ENCODE results near the gene TARP.
"Not testable (repeated sequence)": the region's sequence is repeated elsewhere in the genome, so short reads cannot be mapped to it uniquely, and the experiment has no call there.

The TARP gene

DNA sequence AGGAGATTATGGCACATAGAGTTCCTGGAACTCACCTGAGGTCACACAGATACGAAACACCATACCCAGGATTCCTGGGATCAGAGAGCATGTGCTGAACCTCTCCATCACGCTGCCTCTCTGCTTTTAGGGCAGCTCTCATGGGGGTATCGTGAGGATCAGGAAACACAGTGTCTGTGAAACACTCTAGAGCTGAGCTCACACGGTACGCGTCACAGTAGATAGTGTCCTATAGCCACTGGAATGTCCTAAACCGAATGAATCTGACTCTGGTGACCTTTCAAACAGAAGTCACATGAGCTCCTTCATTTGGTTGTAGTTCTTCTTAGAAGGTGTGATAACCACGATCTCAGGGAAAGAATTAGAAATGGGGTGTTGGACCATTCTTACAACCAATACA lies 14.3 kb downstream of the TARP start:
- DNase-seq: not testable (repeated sequence)

DNA sequence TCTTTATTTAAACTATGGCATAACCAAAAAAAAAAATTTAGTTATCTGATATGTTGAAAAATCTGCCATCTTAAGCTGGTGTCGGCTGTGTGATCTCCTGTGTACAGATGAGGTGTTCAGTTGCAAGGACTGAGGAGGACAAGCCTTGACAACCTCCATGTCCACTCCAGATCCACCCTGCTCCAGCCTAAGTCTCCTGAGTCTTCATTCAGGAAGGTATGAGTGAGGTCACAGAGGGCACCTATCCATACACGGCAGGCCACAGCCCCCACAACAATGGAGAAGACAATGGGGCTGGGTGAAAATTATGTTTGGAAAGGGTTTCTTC lies 16.1 kb downstream of the TARP start:
- no peak for DNase-seq

DNA sequence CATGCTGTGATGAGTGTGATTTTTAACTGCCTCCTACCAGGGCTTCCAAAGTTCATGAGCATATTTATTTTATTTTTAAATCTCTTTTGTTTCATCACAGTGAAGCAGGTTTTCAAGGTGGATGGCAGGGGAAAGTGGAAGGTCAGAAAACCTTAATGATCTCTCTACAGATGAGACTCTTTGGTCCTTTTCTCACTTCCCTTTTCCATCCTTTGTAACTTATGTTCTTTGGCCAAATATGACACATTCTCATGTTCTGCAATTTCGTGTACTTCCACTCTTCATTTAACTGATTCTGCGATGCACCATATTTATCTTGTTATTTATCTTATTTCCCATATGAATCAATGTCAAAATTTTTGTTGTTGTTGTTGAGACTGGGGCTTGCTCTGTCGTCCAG lies 23.6 kb downstream of the TARP start:
- DNase-seq: not testable (repeated sequence)

DNA sequence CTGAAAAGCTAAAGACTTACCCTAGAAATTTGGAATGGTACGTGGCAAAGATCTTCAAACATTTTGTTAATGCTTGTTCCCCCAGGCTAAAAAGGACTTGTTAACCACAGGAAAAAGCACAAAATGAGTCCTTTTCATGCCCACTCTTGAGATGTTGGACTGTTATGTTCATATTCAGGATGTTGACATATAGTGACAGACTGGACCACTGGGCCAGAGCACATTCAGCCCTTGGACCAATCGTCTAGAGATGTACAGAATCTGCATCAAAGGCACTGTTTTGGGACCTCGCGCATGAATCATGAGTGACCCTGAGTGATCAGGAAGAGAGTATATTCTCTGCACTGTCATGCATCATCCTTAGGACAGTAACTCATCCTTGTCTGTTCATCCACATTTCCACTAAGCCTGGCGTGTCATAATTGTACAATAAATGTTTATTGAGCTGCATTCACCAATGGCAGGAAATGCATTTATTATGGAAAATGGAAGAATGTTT lies 25.3 kb downstream of the TARP start:
- DNase-seq: no peak

DNA sequence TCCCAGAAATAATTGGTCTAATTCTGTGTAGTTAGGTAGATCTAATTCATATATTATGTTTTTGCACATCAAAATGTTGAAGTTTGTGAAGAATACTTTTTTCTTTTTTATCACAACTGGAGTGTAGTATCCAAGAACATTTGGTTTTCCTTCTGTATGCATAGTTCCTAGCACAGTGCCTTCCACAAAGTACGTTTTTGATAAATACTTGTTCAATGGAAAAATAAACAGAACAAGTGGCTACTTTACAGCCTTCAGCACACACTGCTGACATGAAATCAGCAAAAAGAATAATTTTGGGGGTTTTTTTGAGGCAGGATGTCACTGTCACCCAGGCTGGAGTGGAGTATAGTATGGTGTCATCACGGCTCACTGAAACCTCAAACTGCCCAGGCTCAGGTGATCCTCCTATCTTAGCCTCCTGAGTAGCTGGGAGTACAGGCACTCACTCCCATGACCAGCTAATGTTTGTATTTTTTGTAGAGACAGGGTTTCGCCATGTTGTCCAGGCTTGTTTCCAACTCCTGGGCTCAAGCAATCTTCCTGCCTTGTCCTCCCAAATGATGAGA lies 27.9 kb downstream of the TARP start:
- DNase-seq: no peak

DNA sequence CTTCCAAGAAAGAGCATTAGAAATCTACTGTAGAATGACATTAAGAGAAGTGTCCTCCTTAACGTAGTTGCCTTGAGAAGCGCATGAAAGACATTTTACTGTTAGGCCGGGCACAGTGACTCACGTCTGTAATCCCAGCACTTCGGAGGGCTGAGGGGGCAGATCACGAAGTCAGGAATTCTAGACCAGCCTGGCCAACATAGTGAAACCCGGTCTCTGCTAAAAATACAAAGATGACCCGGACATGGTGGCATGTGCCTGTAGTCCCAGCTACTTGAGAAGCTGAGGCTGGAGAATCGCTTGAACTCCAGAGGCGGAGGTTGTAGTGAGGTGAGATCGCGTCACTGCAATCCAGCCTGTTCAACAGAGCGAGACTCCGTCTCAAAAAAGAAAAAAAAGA lies 28.9 kb downstream of the TARP start:
- no peak for DNase-seq

DNA sequence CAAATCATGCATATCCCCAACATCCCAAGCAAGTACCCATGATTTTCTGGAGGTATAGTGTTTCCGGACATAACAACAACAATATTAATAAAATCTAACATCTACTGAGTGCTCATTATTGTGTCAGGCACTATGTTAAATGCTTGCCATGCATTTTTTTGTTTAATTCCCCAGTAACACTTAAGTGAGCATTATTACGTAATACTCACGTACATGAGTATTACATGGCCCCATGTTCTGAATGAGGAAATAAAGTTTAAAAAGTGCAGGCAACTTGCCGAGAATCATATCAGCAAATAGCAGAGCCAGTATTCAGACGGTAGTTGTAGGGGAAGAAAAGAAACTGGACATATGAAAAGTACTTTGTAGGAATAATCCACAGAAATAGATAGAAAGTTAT lies 30.1 kb downstream of the TARP start:
- not testable (repeated sequence) for DNase-seq

DNA sequence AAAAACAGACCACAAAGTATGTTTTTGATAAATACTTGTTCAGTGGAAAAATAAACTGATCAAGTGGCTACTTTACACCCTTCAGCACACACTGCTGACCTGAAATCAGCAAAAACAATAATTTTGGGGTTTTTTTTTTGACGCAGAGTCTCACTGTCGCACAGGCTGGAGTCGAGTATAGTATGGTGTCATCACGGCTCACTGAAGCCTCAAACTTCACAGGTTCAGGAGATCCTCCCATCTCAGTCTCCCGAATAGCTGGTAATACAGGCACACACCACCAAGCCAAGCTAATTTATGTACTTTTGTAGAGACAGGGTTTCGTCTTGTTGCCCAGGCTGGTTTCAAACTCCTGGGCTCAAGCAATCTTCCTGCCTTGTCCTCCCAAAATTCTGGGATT lies 30.6 kb downstream of the TARP start:
- no peak for DNase-seq

DNA sequence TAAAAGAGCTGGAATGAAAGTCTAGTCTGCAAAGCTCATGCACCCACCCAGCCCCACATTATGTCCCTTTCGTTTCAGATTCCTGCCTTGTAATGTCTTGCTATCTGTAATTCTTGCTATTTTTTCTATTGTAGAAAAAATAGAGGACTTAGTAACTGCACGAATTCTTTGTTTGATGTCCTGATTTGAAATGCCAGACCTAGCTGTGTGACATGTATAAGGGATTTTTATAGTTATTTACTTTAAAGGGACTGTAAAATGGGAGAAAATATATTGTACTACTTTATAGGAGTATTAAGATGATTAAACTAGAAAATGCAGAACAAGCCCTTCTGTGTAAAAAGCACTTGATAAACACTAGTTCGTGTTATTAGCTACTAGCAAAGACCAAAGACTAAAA lies 32.4 kb downstream of the TARP start:
- DNase-seq: no peak

DNA sequence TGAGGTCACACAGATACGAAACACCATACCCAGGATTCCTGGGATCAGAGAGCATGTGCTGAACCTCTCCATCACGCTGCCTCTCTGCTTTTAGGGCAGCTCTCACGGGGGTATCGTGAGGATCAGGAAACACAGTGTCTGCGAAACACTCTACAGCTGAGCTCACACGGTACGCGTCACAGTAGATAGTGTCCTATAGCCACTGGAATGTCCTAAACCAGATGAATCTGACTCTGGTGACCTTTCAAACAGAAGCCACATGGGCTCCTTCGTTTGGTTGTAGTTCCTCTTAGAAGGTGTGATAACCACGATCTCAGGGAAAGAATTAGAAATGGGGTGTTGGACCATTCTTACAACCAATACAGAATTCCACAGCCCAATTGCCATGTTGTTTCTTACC lies 34.3 kb downstream of the TARP start:
- not testable (repeated sequence) for DNase-seq

DNA sequence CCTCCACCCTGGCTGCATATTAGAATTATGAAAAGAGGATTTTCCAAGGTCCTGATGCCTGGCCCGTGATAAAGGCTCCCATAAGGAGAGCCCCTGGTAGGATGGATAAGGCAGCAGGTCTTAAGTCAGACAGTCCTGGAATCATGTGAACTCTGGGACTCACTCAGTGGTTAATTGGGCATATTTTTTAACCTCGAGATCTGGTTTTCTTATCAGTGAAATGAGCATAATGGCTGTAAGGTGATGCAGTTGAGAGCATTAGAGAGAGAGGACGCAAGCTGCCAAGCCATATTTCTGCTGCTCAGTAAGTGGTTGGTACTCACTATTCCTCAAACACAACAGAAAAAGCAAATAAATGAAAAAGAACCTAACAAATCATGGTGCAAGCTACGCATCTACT lies 37.8 kb downstream of the TARP start:
- no peak for DNase-seq

DNA sequence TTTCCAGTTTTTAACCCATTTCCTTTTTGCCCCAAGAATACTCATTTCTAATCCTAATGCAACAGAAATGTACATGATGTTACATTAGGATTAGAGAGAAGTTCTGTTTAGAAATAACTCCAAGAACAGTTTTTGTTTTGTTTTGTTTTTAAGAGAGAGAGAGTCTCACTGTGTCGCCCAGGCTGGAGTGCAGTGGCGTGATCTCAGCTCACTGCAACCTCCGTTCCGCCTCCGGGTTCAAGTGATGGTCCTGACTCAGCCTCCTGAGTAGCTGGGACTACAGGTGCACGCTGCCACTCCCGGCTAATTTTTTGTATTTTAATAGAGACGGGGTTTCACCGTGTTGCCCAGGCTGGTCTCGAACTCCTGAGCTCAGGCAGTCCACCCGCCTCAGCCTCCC lies 38.7 kb downstream of the TARP start:
- DNase-seq: not testable (repeated sequence)

DNA sequence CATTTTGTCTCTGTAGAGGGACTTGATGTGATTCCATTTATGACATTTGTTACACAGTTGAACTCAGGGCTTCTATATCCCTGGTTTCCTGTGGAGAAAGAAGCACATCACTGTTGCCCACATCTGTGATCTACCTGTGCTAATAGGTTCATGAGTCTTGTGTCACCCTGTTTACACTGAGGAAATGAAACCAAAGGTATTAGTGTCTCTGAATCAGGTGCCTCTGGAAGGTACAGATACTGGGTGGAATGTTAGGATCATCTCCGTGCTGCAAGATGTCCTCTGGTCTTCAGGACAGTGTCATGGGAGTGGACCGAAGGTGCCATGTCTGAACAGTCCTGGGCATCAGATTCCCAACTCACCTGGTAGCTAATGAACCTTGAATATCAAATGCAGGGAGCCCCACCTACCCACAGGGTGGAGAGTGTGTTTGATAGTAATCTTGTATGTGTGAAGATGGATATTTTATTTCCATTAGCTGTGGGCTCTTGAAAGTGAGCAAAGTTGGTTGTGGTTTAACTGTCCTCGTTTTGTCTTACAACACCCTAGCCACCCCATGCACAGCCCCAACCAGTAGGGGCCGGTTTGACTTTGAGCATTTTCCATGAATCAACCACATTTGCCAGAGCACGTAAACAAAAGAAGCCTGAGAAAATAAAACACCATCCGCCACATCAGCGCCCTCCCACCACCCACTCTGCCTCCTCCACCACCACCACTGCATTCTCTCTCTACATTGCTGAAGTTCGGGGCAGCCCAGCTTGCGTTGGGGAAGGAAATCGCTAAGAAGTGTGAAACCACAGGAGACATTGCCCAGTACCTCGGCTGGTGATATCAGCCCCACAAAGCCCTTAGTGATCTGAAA lies 40.7 kb downstream of the TARP start:
- peak; percentile 59 for DNase-seq

DNA sequence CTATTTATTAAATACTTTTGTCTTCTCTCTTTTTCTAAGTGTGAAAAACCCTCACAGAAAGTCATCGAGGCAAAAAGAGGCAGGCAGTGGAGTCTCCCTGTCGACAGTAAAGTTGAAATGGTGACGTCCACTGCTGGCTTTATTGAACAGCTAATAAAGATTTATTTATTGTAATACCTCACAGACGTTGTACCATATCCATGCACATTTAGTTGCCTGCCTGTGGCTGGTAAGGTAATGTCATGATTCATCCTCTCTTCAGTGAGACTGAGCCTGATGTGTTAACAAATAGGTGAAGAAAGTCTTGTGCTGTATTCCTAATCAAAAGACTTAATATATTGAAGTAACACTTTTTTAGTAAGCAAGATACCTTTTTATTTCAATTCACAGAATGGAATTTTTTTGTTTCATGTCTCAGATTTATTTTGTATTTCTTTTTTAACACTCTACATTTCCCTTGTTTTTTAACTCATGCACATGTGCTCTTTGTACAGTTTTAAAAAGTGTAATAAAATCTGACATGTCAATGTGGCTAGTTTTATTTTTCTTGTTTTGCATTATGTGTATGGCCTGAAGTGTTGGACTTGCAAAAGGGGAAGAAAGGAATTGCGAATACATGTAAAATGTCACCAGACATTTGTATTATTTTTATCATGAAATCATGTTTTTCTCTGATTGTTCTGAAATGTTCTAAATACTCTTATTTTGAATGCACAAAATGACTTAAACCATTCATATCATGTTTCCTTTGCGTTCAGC lies 43.4 kb downstream of the TARP start:
- DNase-seq: no peak

DNA sequence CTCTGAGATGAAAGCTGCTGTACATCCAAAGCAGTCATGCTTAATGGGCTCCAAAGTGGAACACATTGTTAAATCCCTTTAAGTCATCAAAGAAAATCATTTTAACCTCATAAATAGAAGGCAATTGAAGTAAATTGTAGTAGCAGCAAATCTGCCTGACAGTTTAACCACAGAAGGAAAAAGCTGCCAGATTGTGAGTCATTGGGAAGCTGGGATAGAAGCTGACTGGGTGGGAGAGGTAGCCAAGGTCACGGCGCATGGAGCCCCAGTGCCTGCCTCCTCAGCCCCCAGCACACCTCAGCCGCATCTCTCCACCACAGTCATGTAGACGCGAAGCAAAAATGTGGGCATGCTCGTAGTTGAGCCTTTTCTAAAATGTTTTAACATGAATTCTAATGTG lies 44.0 kb downstream of the TARP start:
- DNase-seq: no peak

DNA sequence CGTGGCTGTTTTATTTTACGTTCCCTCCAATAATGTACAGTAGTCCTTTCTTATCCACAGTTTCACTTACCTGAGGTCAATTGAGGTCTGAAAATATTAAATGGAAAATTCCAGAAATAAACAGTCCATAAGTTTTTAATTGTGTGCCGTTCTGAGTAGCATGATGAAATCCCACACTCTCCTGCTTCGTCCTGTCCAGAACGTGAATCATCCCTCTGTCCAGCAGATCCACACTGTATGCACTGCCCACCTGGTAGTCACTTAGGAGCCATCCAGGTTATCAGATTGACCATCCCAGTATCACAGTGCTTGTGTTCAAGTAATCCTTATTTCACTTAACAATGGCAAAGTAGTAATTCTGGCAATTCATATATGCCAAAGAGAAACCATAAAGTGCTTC lies 49.0 kb downstream of the TARP start:
- DNase-seq: no peak

DNA sequence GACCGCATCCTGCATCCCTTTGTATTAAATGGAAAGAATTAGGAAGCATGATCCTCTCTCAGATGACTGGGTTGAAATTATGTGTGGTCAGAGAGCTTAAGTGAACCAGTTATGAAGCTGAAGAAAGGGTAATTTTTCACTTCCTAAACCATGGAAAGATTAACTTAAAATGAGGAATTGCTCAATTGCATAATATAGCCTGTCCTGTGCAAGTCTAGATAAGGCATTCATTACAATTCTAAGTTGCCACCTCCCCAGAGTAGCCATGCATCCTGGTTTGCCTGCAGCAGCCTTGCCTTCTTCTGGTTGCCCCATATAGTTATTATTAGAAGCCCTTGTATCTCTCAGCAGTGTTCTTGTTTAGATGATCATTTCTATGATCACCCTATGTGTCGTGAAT lies 50.1 kb downstream of the TARP start:
- no peak for DNase-seq

DNA sequence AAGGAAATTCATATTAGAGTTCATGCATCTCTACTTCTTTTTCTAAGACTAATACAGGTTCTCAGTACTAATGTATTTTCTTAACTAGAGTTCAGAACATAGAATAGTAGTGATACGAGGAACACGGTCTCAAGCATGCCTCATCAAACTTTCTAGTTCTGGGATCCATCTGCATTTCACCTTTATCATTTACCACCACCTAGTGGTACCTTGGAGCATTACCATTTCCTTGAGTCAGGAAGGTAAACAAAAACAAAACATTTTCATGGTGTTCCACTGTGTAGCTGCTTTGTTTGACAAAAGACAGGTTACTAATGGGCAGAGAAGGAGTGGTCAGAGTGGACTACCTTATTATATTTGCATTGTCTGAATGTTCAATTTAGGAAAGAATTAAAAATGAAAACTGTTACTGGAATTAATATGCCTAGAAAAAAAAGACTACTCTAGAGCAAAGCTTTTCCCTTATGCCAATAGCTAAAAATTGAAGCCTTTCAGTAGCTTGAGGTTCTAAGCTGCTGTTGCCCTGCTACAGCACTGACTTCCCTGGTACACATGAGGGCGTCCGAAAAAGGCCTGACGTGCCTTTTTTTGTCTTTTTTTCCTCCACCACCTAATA lies 50.8 kb downstream of the TARP start:
- no peak for DNase-seq

DNA sequence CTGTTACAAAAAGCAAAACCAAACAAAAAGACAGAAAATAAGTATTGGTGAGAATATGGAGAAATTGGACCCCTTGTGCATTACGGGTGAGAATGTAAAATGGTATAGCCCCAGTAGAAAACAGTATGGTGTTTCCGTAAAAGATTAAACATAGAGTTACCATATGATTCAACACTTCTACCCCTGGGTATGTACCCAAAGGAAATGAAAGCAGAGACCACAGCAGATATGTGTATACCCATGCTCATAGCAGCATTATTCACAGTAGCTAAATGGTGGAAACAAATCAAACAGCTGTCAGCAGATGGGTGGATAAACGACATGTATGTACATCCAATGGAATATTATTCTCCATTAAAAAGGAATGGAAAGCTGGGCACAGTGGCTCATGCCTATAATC lies 53.0 kb downstream of the TARP start:
- DNase-seq: no peak

DNA sequence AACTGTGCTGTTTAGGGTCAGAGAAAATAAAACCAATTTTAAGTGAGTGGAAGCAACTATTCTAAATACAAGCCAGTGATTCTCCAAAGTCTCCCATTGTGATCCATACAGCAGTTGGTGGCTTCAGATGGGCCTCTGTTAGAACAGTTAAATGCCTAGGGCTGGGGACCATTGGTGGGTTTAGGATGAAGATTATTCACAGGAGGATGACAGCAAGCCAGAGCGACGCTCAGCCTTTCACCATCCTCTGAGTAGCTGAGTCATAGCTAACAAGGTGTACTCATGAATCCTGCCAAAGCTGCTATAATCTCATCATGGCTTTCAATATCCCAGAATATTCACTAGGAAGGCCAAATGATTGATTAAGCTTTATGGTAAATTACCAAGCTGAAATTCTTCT lies 55.8 kb downstream of the TARP start:
- no peak for DNase-seq

DNA sequence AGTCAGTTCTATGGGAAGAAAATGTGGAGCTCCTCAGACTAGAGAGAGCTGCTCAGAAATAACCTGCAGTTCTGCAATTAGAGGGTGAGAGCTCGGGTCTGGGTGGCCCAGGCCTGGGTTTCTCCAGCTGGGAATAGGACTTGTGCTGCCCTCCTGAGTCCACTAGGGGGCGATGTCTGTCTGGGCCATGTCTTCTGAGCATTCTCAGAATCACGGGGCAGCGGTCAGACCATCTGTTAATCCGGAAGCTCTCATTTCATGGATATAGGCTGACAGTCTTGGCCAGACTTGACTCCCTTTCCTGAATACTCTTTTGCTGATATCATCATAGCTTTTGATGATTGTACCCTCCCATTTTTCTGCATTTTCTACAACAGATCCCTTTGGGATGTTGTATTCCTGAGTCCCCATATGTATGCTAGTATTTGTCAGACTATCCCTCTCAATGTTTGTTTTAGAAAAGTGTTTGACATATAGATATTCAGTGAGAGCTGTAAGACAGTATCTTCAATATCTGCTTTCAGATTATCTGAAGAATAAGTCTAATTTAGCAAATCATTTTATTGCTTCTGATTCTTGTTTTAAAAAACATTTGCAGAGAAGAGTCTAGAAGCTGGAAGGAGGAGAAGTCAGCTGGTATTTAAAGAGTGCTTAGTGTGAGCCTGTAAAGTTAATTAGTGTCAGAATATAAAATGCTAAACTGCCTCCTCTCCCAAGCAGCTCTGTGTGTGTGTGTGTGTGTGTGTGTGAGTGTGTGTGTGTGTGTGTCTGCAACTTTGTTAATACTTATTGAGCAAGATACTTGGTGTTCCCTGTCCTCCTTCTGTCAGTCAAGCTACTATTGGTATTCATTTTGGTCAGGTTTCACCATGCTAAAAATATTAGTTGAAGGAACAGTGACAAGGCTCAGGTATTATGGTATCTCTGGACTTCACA lies 57.4 kb downstream of the TARP start:
- DNase-seq: peak; percentile 69

DNA sequence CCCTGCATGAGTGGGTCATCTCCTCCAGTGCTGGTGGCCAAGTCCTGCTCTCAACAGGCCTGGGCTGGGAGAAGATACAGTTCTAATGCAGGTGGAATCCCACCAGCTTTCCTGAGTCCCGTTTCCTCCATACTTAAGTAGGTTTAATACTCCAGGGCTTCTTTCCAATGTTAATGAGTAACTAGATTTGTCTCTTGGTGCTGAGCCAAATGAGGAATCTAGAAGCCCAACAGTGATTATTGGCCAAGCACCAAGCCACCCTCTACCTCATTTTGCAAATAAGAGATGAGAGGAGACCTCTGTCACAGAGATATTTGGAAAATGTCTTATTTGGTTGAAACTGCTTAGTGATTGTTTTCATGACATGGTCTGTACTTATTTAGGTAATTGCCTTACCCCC lies 58.3 kb downstream of the TARP start:
- DNase-seq: no peak

All from activated CD4-positive, alpha-beta T cell treated with anti-CD3 and anti-CD28 coated beads, Interleukin-2, amount 50 U/mL, for 1 hour (primary cell).